Neural progenitor cell (in vitro differentiated cells): ENCODE results near the gene EPX.
"Not testable (repeated sequence)": the region's sequence is repeated elsewhere in the genome, so short reads cannot be mapped to it uniquely, and the experiment has no call there.

ENCODE experiments used
- EZH2 ChIP-seq: fragments of 200-600 bp; sonication (generic); IDR thresholded peaks from 2 replicates; pipeline ENCODE4 v1.6.1; 2017; ENCODE audit warnings: antibody characterized with exemption, mild to moderate bottlenecking, moderate library complexity
- EZH2phosphoT487 ChIP-seq: fragments of 200-600 bp; sonication (generic); IDR thresholded peaks from 2 replicates; pipeline ENCODE4 v1.6.1; 2017; ENCODE audit warnings: antibody characterized with exemption
- TF ChIP-seq, protein P1 (sequence below): fragments of 200-600 bp; sonication (generic); IDR thresholded peaks from 2 replicates; pipeline ENCODE4 v1.5.1; 2017; ENCODE audit warnings: antibody characterized with exemption, mild to moderate bottlenecking

DNA sequence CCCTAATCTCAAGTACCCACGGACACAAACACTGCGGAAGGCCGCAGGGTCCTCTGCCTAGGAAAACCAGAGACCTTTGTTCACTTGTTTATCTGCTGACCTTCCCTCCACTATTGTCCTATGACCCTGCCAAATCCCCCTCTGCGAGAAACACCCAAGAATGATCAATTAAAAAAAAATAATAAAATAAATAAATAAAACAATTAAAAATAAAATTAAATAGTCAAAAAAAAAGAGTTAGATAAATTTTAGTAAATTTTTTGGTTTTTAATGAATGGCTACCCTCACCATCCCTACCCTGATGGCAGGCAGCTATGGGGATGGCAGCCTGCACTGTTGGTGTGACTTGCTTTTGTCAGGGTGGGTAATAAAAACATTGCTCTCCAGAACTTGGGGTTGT, 49.2 kb upstream of the EPX start:
- TF ChIP-seq EZH2, EZH2phosphoT487: not testable (repeated sequence)
- TF ChIP-seq, protein P1, sequence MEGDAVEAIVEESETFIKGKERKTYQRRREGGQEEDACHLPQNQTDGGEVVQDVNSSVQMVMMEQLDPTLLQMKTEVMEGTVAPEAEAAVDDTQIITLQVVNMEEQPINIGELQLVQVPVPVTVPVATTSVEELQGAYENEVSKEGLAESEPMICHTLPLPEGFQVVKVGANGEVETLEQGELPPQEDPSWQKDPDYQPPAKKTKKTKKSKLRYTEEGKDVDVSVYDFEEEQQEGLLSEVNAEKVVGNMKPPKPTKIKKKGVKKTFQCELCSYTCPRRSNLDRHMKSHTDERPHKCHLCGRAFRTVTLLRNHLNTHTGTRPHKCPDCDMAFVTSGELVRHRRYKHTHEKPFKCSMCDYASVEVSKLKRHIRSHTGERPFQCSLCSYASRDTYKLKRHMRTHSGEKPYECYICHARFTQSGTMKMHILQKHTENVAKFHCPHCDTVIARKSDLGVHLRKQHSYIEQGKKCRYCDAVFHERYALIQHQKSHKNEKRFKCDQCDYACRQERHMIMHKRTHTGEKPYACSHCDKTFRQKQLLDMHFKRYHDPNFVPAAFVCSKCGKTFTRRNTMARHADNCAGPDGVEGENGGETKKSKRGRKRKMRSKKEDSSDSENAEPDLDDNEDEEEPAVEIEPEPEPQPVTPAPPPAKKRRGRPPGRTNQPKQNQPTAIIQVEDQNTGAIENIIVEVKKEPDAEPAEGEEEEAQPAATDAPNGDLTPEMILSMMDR, result not testable (repeated sequence)
